GM19455 (cell line): Measurements from ENCODE around the gene PHACTR3.

Experiments used
- ATAC-seq: cut with Tn5 transposase; IDR thresholded peaks from one replicate; pipeline ENCODE4 v1.9.1; 2021; ENCODE audit not compliant: unreplicated experiment

The PHACTR3 gene

GRCh38 chr20:59809630-59810448, 205.5 kb downstream of the PHACTR3 start:
- ATAC-seq = no peak

- ATAC-seq = no peak
These were observed 206.3 kb downstream of the PHACTR3 start for GRCh38 chr20:59810449-59811187.

DNA sequence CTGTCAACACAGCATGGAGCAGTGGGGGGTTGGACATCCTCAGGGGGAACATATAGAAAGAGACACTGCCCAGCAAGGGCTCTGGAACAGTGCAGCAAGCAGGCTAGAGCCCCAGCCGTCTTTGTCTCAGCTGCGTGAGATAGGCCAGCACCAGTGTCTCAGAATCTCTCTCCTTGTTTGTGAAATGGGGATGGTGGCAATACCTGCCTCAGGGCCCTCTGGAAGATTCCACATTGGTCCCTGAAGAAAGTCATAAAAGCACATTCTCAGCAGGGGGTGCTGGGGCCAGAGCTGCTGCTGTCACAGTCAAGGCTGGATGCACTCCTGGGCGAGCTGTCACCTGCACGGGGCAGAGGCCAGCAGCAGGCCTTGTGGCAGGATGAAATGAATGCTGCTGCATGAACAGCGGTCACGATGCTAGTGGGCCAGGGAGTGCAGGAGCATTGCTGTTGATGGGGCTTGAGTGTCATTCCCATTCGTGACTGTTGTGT, 207.4 kb downstream of the PHACTR3 start:
- ATAC-seq = no peak

- ATAC-seq = no peak
These were observed 208.2 kb downstream of the PHACTR3 start for GRCh38 chr20:59812286-59813125.

GRCh38 chr20:59813126-59813947, 209.0 kb downstream of the PHACTR3 start:
- no peak for ATAC-seq

DNA sequence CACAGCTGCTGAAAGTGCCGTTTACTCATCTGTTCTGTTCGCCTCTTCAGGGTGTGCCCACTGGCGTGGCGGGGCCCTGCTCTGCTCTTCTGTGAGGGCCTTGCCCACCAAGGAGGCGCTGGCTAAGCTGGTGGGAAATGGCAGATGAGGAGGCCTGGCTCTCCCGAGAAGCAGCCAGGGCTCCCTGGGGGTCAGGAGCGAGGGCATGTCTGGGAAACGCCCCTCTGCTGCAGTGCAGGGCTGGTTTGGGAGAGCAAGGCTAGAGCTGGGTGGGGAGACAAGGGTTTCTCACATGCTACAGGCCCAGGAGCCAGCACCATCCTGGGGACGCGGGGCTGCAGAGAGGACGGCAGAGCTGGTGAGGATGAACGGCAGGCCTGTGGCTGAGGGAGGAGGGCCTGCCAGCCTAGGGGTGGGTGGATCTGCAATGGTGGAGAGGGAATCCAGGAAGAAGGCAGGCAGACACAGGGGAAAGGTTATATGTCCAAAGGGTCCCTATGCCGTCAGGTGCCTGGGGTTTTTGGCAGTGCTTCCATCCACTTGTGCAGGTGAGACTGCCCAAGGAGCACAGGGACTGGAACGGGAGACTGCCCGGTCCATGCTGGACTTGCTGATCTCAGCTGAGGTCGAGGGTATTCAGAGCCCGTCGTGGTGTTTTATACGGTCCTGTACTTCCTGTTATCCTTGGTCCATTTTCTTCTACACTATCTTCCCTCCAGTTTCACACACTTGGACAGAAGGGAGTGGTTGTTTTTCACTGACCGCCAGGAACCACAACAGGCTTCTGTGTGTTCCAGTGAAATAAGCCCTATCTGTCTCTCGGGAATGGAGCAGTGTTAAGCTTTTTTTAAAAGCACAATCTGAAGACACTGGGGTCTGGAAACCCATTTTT, 209.9 kb downstream of the PHACTR3 start:
- ATAC-seq = no peak

DNA sequence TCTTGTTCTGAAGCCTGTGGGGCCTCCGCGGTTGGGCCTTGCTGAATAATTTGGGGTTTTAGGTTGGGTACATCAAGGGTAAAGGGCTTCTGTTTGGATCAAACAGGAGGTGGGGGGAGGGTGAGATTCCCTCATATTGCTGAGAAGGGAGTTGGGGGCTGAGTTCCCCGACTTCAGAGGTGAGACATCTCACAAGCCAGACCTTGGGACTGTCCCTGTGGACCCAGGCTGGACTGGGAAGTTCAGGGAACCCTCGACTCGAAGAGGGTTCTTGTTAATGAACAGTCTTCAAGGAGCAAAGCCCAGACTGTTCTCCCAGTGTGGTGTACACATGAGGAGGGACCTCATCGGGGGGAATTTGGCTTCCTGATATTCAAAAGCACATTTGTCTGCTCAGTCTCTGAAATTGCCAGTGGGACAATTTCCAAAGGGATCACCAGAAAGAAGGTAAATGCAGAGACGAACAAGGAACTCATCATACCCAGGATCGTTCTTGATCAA, 210.6 kb downstream of the PHACTR3 start:
- no peak for ATAC-seq

- no peak for ATAC-seq
These were observed 211.9 kb downstream of the PHACTR3 start for GRCh38 chr20:59816146-59816738.

DNA sequence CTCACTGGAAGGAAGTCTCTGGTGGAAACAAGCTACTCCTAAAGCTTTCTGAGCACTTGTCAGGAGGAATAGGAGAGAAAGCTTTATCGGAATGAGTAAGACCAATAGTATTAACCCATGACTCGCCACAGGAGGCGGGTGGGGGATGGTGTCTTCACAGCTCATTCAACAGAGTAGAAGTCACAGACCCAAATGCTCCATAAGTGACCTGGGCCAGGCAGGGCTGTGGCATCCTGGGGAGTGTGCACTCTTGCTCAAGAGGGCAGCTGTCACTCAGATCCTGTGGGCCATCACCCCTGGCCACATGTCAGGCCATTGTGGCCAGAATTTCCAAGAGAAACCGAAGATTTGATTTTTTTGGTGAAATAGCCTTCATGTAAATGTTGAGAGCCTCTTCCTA, 213.1 kb downstream of the PHACTR3 start:
- no peak for ATAC-seq

- ATAC-seq = no peak
These were observed 213.7 kb downstream of the PHACTR3 start for GRCh38 chr20:59817846-59818615.

DNA sequence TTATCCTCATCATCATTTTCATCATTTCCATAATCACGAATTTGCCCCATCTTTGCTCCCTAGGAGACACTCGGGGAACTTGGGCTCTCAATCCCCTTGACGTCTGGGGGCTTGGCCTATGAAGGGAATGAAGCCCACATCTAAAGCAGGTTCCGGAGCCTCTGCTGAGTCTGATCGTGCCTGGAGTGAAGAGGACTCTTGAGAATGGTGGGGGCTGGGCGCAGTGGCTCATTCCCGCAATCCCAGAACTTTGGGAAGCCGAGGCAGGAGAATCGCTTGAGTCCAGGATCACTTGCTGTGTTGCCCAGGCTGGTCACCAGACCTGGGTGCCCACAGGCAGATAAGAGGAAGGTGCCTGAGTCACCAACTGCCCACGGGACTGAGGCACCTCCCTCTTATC, 214.6 kb downstream of the PHACTR3 start:
- ATAC-seq = no peak

DNA sequence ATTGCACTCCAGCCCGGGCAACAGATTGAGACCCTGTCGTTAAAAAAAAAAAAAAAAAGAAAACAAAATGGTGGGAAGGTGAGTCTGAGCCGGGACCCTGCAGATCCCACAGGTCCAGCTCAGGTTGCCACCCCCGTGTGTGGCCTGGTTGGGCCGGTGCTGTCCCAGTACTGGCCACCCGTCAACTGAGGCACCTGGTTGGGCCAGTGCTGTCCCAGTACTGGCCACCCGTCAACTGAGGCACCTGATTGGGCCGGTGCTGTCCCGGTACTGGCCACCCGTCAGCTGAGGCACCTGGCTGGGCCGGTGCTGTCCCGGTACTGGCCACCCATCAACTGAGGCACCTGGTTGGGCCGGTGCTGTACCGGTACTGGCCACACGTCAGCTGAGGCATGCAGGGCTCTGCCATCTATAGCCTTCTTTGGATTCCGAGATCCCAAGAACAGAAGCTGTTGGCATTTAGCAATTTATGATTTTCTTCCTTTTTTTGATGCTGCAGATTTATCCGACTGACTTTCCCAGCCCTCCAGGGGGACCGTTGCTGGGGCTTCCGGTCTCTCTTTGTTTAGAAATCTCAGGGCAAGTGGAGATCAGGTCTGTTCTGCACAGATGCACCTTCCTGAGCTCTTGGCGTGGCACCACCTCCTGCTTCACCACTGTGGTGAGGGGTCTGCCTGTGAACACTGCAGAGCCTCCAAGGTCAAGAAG, 215.3 kb downstream of the PHACTR3 start:
- ATAC-seq = no peak

GRCh38 chr20:59820204-59821041, 216.1 kb downstream of the PHACTR3 start:
- no peak for ATAC-seq

GRCh38 chr20:59821201-59821600, 216.9 kb downstream of the PHACTR3 start:
- ATAC-seq = no peak

DNA sequence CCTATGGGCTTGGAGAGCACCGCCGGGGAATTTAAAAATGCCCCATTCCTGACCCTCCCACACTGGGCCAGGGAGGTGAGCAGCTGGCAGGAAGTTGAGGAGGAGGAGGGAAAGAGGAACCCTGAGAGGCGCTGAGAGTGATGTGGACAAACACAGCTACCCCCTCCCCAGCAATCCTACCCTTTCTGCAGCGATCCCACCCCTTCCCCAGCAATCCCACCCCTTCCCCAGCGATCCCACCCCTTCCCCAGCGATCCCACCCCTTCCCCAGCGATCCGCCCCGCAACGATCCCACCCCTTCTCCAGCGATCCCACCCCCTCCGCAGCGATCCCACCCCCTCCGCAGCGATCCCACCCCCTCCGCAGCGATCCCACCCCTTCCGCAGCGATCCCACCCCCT, 217.4 kb downstream of the PHACTR3 start:
- ATAC-seq = no peak

DNA sequence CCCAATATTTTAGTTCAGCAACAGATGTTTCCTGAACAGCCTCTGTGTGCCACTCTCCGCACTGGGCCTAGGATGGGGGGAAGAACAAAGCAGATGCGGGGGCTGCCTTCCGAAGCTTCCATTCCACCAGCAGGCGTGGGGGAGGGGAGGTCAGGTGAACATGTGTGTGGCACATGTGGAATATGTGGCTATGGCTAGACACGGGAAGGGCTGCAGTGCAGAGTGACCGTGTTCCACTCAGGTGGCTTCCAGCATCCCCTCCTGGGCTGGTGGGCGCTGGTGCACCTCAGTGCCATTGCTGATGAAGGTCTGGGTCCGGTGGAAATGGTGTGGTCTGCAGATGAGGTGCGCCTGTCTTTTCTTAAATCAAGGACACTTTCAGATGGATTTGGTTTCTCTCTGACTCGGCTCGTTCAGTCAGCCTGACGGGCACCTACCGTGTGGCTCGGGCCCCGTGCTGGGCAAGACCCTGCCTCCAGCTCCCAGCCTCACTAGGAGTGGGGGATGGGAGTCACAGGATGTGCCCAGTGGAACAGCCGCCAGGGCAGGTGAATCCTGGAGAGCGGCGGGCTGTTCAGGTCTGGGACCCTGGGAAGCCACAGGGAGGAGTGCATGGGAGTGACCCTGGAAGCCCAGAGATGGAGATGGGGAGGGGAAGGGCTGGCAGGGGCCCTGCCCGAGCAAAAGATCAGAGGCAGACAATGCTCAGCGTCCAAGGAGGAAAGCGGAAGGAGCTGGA, 218.1 kb downstream of the PHACTR3 start:
- ATAC-seq = no peak
